Neural cell (in vitro differentiated cells): ENCODE measurements around the gene ATPAF2. TPM values are rescaled to one million over a fixed set of nuclear protein-coding genes. Genes with fewer than 3 reads are reported as not detected.

ENCODE experiments used
- H2AFZ ChIP-seq: fragments of 200-600, 300-800 bp; sonication (generic), shearing (Covaris generic); 2 replicates; pipeline ENCODE4 v1.6.0; 2014; ENCODE audit warnings: low read depth, mild to moderate bottlenecking, antibody characterized with exemption, low read length, moderate library complexity
- H3F3A ChIP-seq: fragments of 200-600 bp; shearing (Covaris generic); 2 replicates; pipeline ENCODE4 v1.6.1; 2016; ENCODE audit warnings: mild to moderate bottlenecking, moderate library complexity, mixed read lengths, antibody characterized with exemption, low read length; ENCODE audit not compliant: insufficient read depth, poor library complexity, severe bottlenecking
- H3K27ac ChIP-seq: fragments of 200-600, 300-800 bp; sonication (generic), shearing (Covaris generic); 2 replicates; pipeline ENCODE4 v1.5.1; 2014; ENCODE audit warnings: mild to moderate bottlenecking, low read length, moderate library complexity
- H3K27me3 ChIP-seq: fragments of 300-800, 200-600 bp; sonication (generic), shearing (Covaris generic); 2 replicates; pipeline ENCODE4 v1.6.0; 2014; ENCODE audit warnings: mild to moderate bottlenecking, low read depth, low read length, moderate library complexity; ENCODE audit not compliant: insufficient read depth
- H3K36me3 ChIP-seq: fragments of 300-800, 200-600 bp; sonication (generic), shearing (Covaris generic); 2 replicates; pipeline ENCODE4 v1.5.1; 2014; ENCODE audit warnings: mild to moderate bottlenecking, antibody characterized with exemption, low read length, moderate library complexity; ENCODE audit not compliant: insufficient read depth
- H3K4me2 ChIP-seq: fragments of 300-800, 200-600 bp; sonication (generic), shearing (Covaris generic); 2 replicates; pipeline ENCODE4 v1.6.0; 2014; ENCODE audit warnings: mild to moderate bottlenecking, low read length
- H3K4me3 ChIP-seq: fragments of 300-800, 200-600 bp; sonication (generic), shearing (Covaris generic); 2 replicates; pipeline ENCODE4 v1.5.1; 2014; ENCODE audit warnings: mild to moderate bottlenecking, low read length, moderate library complexity
- H3K79me2 ChIP-seq: fragments of 200-600 bp; shearing (Covaris generic); replicated peaks from 2 replicates; pipeline ENCODE4 v1.6.0; 2014; ENCODE audit warnings: mild to moderate bottlenecking, low read length, moderate library complexity; ENCODE audit not compliant: insufficient read depth
- H3K9ac ChIP-seq: fragments of 300-800, 200-600 bp; sonication (generic), shearing (Covaris generic); 2 replicates; pipeline ENCODE4 v1.6.1; 2016; ENCODE audit warnings: mild to moderate bottlenecking, low read length, mixed read lengths
- H3K9me2 ChIP-seq: fragments of 200-600 bp; shearing (Covaris generic); 2 replicates; pipeline ENCODE4 v1.6.1; 2016; ENCODE audit warnings: mild to moderate bottlenecking, low read length, mixed read lengths; ENCODE audit not compliant: insufficient read depth
- H3K9me3 ChIP-seq: fragments of 200-600, 300-800 bp; sonication (generic), shearing (Covaris generic); 2 replicates; pipeline ENCODE4 v1.6.1; 2016; ENCODE audit warnings: mild to moderate bottlenecking, mixed run types, low read length, moderate library complexity, mixed read lengths
- H4K20me1 ChIP-seq: fragments of 200-600 bp; shearing (Covaris generic); 2 replicates; pipeline ENCODE4 v1.6.1; 2016; ENCODE audit warnings: mild to moderate bottlenecking, mixed run types; ENCODE audit not compliant: insufficient read depth
- EP300 ChIP-seq: fragments of 450-650 bp; conservative IDR thresholded peaks from 2 replicates; pipeline ENCODE4 v1.6.1; 2014; ENCODE audit warnings: antibody characterized with exemption, mild to moderate bottlenecking, moderate library complexity; ENCODE audit not compliant: poor library complexity, severe bottlenecking
- EZH2 ChIP-seq: fragments of 200-600, 300-800 bp; shearing (Covaris generic), sonication (generic); IDR thresholded peaks from 2 replicates; pipeline ENCODE4 v1.6.1; 2014; ENCODE audit warnings: antibody characterized with exemption, low read length, borderline replicate concordance, mild to moderate bottlenecking; ENCODE audit not compliant: insufficient read depth, poor library complexity, severe bottlenecking
- MXI1 ChIP-seq: fragments of 450-650 bp; conservative IDR thresholded peaks from 2 replicates; pipeline ENCODE4 v1.6.1; 2014; ENCODE audit warnings: antibody characterized with exemption, mild to moderate bottlenecking; ENCODE audit not compliant: poor library complexity, severe bottlenecking
- POLR2AphosphoS5 ChIP-seq: IDR thresholded peaks from 2 replicates; pipeline ENCODE4 v1.6.1; 2012
- RAD21 ChIP-seq: fragments of 450-650 bp; conservative IDR thresholded peaks from 2 replicates; pipeline ENCODE4 v1.6.1; 2014; ENCODE audit warnings: antibody characterized with exemption, mild to moderate bottlenecking, moderate library complexity
- REST ChIP-seq: IDR thresholded peaks from 2 replicates; pipeline ENCODE4 v1.6.1; 2012; ENCODE audit warnings: borderline replicate concordance
- SMC3 ChIP-seq: fragments of 450-650 bp; conservative IDR thresholded peaks from 2 replicates; pipeline ENCODE4 v1.6.1; 2014; ENCODE audit warnings: antibody characterized with exemption, mild to moderate bottlenecking, moderate library complexity; ENCODE audit not compliant: poor library complexity
- TAF1 ChIP-seq: IDR thresholded peaks from 2 replicates; pipeline ENCODE4 v1.6.1; 2012; ENCODE audit warnings: low read depth
- polyA plus RNA-seq: library from polyadenylated mRNA; depleted of rRNA; stranded (reverse); fragments of >200 nt; gene quantifications from 2 replicates; pipeline ENCODE4 v1.2.3, GENCODE V29; 2014
- TF ChIP-seq, protein P1 (sequence below): fragments of 450-650 bp; IDR thresholded peaks from 2 replicates; pipeline ENCODE4 v1.5.1; 2014; ENCODE audit warnings: antibody characterized with exemption, mild to moderate bottlenecking, moderate library complexity; ENCODE audit not compliant: poor library complexity, severe bottlenecking

The ATPAF2 gene
- polyA plus RNA-seq, 1 donor from 2014 or later, result 33.3 TPM

GRCh38 chr17:17987187-17987896 lies 51.6 kb downstream of the ATPAF2 start:
- no peak overlapping the region for H2AFZ ChIP-seq
- no peak for TF ChIP-seq TAF1
- TF ChIP-seq EP300, result no peak
- TF ChIP-seq, protein P1, sequence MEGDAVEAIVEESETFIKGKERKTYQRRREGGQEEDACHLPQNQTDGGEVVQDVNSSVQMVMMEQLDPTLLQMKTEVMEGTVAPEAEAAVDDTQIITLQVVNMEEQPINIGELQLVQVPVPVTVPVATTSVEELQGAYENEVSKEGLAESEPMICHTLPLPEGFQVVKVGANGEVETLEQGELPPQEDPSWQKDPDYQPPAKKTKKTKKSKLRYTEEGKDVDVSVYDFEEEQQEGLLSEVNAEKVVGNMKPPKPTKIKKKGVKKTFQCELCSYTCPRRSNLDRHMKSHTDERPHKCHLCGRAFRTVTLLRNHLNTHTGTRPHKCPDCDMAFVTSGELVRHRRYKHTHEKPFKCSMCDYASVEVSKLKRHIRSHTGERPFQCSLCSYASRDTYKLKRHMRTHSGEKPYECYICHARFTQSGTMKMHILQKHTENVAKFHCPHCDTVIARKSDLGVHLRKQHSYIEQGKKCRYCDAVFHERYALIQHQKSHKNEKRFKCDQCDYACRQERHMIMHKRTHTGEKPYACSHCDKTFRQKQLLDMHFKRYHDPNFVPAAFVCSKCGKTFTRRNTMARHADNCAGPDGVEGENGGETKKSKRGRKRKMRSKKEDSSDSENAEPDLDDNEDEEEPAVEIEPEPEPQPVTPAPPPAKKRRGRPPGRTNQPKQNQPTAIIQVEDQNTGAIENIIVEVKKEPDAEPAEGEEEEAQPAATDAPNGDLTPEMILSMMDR, result no peak
- no peak for TF ChIP-seq POLR2AphosphoS5
- TF ChIP-seq MXI1, result no peak
- TF ChIP-seq REST, result no peak
- no peak for TF ChIP-seq EZH2
- no peak for TF ChIP-seq SMC3
- TF ChIP-seq RAD21, result no peak
- no peaks in the 10 kb centered on the region for H4K20me1 ChIP-seq
- no peak overlapping the region for H3K27ac ChIP-seq
- H3K27me3 ChIP-seq, result no peaks in the 10 kb centered on the region
- no peak overlapping the region for H3K9ac ChIP-seq
- no peaks in the 10 kb centered on the region for H3F3A ChIP-seq
- no peak overlapping the region for H3K4me3 ChIP-seq
- H3K79me2 ChIP-seq, result no peaks in the 10 kb centered on the region
- no peaks in the 10 kb centered on the region for H3K9me3 ChIP-seq
- no peak overlapping the region for H3K4me2 ChIP-seq
- no peaks in the 10 kb centered on the region for H3K36me3 ChIP-seq
- H3K9me2 ChIP-seq, result no peaks in the 10 kb centered on the region

GRCh38 chr17:17985555-17985954 lies 53.4 kb downstream of the ATPAF2 start:
- Histone ChIP-seq H3K4me3 (no peak overlapping the region), H3K4me2 (no peak overlapping the region), H3K9ac (no peak overlapping the region), H2AFZ (no peak overlapping the region), H3K9me2 (no peaks in the 10 kb centered on the region), H3K27me3 (no peaks in the 10 kb centered on the region), H3F3A (no peaks in the 10 kb centered on the region), H4K20me1 (no peaks in the 10 kb centered on the region), H3K36me3 (no peaks in the 10 kb centered on the region), H3K9me3 (no peaks in the 10 kb centered on the region), H3K27ac (no peak overlapping the region), H3K79me2 (no peaks in the 10 kb centered on the region)
- TF ChIP-seq POLR2AphosphoS5 (no peak), RAD21 (no peak), SMC3 (no peak), EZH2 (no peak), TAF1 (no peak), REST (no peak), EP300 (no peak), MXI1 (no peak)
- TF ChIP-seq, protein P1, result no peak
